Right atrium auricular region (tissue), 2 donors: ENCODE results near the gene SEMA4B. TPM values are rescaled to one million over a fixed set of nuclear protein-coding genes. Genes with fewer than 3 reads are reported as not detected.
A peak's percentile ranks its signal among the peaks of the same experiment; 100 is the strongest.

ENCODE experiments used
- DNase-seq: peaks from one replicate; pipeline ENCODE4 v3.0.0-alpha.2; 2019; ENCODE audit warnings: low spot score
- H3K27ac ChIP-seq, 2 donors: fragments of 200-600 bp; sonication (generic); 1 replicate in 1 of 2; 2 replicates in 1 of 2; pipeline ENCODE4 v1.5.1; 2016 to 2019
- H3K27me3 ChIP-seq, 2 donors: fragments of 200-600 bp; sonication (generic); one replicate each; pipeline versions ENCODE4 v1.5.1 to v1.6.0; 2017 to 2019
- H3K36me3 ChIP-seq: fragments of 200-600 bp; sonication (generic); one replicate; pipeline ENCODE4 v1.5.1; 2016
- H3K4me1 ChIP-seq, 2 donors: fragments of 200-600 bp; sonication (generic); one replicate each; pipeline versions ENCODE4 v1.5.1 to v1.6.0; 2017 to 2019
- H3K4me3 ChIP-seq, 2 donors: fragments of 200-600 bp; sonication (generic); 1 replicate in 1 of 2; 2 replicates in 1 of 2; pipeline ENCODE4 v1.5.1; 2017 to 2019; ENCODE audit warnings: mild to moderate bottlenecking in 1 of 2, moderate library complexity in 1 of 2
- H3K9me3 ChIP-seq, 2 donors: fragments of 200-600 bp; sonication (generic); one replicate each; pipeline ENCODE4 v1.5.1; 2019
- CTCF ChIP-seq, 2 donors: fragments of 200-600 bp; sonication (generic); IDR thresholded peaks; one replicate each; pipeline ENCODE4 v1.5.1; 2019; ENCODE audit warnings: antibody characterized with exemption in 2 of 2
- total RNA-seq, 2 donors: library from RNA; depleted of rRNA; stranded (reverse); fragments of >200 nt; gene quantifications; one replicate each; pipeline ENCODE4 v1.1.0, GENCODE V29; 2016

SEMA4B gene
- total RNA-seq, 2 donors from 2014 or later = 22.1 to 31.6 TPM

DNA sequence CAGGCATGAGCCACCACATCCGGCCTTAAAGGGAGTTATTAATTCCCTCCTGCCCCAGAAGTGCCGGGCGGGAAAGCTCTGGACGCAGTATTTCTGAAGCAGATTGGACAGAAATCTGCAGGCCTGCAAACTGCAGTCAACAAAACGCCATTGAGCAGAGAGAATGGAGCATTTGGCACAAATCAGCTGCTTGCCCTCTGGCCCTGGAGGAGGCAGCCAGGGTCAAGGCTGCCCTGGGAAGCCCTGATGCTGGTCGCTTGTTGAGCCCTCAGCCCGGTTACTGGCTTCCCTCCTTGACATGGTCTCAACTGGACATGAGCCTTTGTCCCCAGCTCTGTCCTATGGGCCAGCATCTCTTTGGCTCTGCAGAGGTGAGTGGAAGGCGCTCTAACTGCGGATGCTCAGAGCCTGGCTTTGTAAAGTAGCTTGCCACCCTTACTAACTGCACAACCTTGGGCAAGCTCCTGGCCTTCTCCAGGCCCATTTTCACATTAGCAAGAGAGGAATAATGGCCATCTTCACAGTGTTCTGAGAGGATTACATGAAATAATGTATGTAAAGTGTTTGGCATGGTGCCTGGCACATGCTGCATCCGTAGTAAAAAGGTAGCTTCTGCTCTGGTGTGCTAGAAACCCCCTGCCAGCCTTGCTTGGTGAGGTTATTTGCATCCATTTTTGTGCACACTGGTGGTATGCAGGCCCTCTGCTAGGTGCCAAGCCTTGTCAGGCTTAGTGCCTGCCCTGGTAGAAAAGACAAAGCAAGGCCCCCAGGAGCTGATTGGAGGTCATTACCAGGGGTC lies 4.1 kb downstream of the SEMA4B start:
- Histone ChIP-seq H3K4me1 (peaks cover 0 to 74% of the 10 kb centered on the region in 2 donors), H3K4me3 (no peak overlapping the region), H3K27me3 (no peaks in the 10 kb centered on the region), H3K27ac (peak overlapping the region; percentile 60 to 65), H3K9me3 (no peaks in the 10 kb centered on the region), H3K36me3 (peaks cover 10% of the 10 kb centered on the region)
- no peak for TF ChIP-seq CTCF (IDR thresholded peaks at IDR 0.05)
- no peak for DNase-seq

DNA sequence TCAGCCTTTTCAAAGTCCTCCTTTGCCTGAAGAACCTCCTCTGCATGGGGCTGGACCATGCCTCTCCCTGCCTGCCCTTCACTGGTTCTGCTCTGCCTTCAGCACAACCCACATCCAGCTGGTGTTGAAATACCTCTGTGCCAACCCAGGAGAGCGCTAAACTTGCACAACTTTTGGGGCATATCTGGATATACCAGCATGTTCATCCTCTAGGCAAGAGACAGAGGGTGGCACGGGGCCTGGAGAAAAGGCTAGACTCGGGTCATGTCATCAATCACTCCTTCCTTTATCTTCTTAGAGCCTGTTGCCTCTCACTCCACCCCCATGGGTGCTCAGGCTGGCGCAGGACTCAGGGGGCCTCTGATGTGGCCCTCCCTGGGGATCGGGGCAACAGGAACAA lies 4.8 kb downstream of the SEMA4B start:
- H3K27ac ChIP-seq = peak overlapping the region; percentile 60 to 65
- H3K4me3 ChIP-seq = no peak overlapping the region
- no peak for TF ChIP-seq CTCF (IDR thresholded peaks at IDR 0.05)
- H3K36me3 ChIP-seq = peaks cover 10% of the 10 kb centered on the region
- H3K27me3 ChIP-seq = no peaks in the 10 kb centered on the region
- H3K9me3 ChIP-seq = no peaks in the 10 kb centered on the region
- H3K4me1 ChIP-seq = peaks cover 0 to 75% of the 10 kb centered on the region in 2 donors
- no peak for DNase-seq

GRCh38 chr15:90207252-90207651 lies 6.1 kb downstream of the SEMA4B start:
- no peak for TF ChIP-seq CTCF (IDR thresholded peaks at IDR 0.05)
- no peak overlapping the region for H3K27ac ChIP-seq

GRCh38 chr15:90208356-90208755 lies 7.2 kb downstream of the SEMA4B start:
- no peak for TF ChIP-seq CTCF (IDR thresholded peaks at IDR 0.05)
- H3K9me3 ChIP-seq = no peaks in the 10 kb centered on the region
- peaks cover 10% of the 10 kb centered on the region for H3K36me3 ChIP-seq
- no peaks in the 10 kb centered on the region for H3K27me3 ChIP-seq
- DNase-seq = no peak
- H3K4me1 ChIP-seq = peaks cover 0 to 80% of the 10 kb centered on the region in 2 donors
- no peak overlapping the region for H3K27ac ChIP-seq
- H3K4me3 ChIP-seq = no peak overlapping the region

More at GRCh38 chr15:90207252-90207651, 6.1 kb downstream of the SEMA4B start:
- no peak for DNase-seq
- no peaks in the 10 kb centered on the region for H3K27me3 ChIP-seq
- H3K36me3 ChIP-seq = peaks cover 10% of the 10 kb centered on the region
- H3K9me3 ChIP-seq = no peaks in the 10 kb centered on the region
- peaks cover 0 to 80% of the 10 kb centered on the region in 2 donors for H3K4me1 ChIP-seq
- no peak overlapping the region for H3K4me3 ChIP-seq

GRCh38 chr15:90209591-90209990 lies 8.5 kb downstream of the SEMA4B start:
- no peaks in the 10 kb centered on the region for H3K9me3 ChIP-seq
- H3K27ac ChIP-seq = peak overlapping the region in 1 of 2 donors; percentile 64
- H3K36me3 ChIP-seq = peaks cover 10% of the 10 kb centered on the region
- H3K27me3 ChIP-seq = no peaks in the 10 kb centered on the region
- H3K4me1 ChIP-seq = peaks cover 0 to 74% of the 10 kb centered on the region in 2 donors
- no peak for TF ChIP-seq CTCF (IDR thresholded peaks at IDR 0.05)
- no peak overlapping the region for H3K4me3 ChIP-seq
- no peak for DNase-seq
